Measurements from ENCODE around the gene FASTKD3.

FASTKD3 gene

GRCh38 chr5:7867260-7867659, 1.6 kb downstream of the FASTKD3 start:
- no peak for TF ChIP-seq SIN3A (IDR thresholded peaks at IDR 0.05; ENCODE audit: borderline replicate concordance, insufficient read depth, low read length)

- TF ChIP-seq POLR2AphosphoS5 (IDR thresholded peaks at IDR 0.05; ENCODE audit: low read depth, low read length): no peak
- no peak for TF ChIP-seq FOXP2 (optimal IDR thresholded peaks at IDR 0.05; ENCODE audit: borderline replicate concordance, extremely low read depth, extremely low read length, insufficient read depth)
- no peak for TF ChIP-seq SIN3A (IDR thresholded peaks at IDR 0.05; ENCODE audit: borderline replicate concordance, insufficient read depth, low read length)
- TF ChIP-seq TAF1 (IDR thresholded peaks at IDR 0.05; ENCODE audit: borderline replicate concordance, insufficient read depth, low read length): no peak
- TF ChIP-seq REST (IDR thresholded peaks at IDR 0.05; ENCODE audit: insufficient read depth in 1 of 2, low read depth in 2 of 2, low read length in 2 of 2): no peak
Measured at GRCh38 chr5:7866196-7866595, 2.6 kb downstream of the FASTKD3 start.

- no peak for TF ChIP-seq FOXP2 (optimal IDR thresholded peaks at IDR 0.05; ENCODE audit: borderline replicate concordance, extremely low read depth, extremely low read length, insufficient read depth)
- no peak for TF ChIP-seq REST (IDR thresholded peaks at IDR 0.05; ENCODE audit: insufficient read depth in 1 of 2, low read depth in 2 of 2, low read length in 2 of 2)
- no peak for TF ChIP-seq TAF1 (IDR thresholded peaks at IDR 0.05; ENCODE audit: borderline replicate concordance, insufficient read depth, low read length)
- TF ChIP-seq POLR2AphosphoS5 (IDR thresholded peaks at IDR 0.05; ENCODE audit: low read depth, low read length): no peak
- TF ChIP-seq SIN3A (IDR thresholded peaks at IDR 0.05; ENCODE audit: borderline replicate concordance, insufficient read depth, low read length): no peak
Measured at GRCh38 chr5:7857926-7858632, 10.8 kb downstream of the FASTKD3 start.

GRCh38 chr5:7857361-7857760, 11.5 kb downstream of the FASTKD3 start:
- TF ChIP-seq FOXP2 (optimal IDR thresholded peaks at IDR 0.05; ENCODE audit: borderline replicate concordance, extremely low read depth, extremely low read length, insufficient read depth) (no peak), POLR2AphosphoS5 (IDR thresholded peaks at IDR 0.05; ENCODE audit: low read depth, low read length) (no peak), REST (IDR thresholded peaks at IDR 0.05; ENCODE audit: insufficient read depth in 1 of 2, low read depth in 2 of 2, low read length in 2 of 2) (no peak), SIN3A (IDR thresholded peaks at IDR 0.05; ENCODE audit: borderline replicate concordance, insufficient read depth, low read length) (no peak), TAF1 (IDR thresholded peaks at IDR 0.05; ENCODE audit: borderline replicate concordance, insufficient read depth, low read length) (no peak)

GRCh38 chr5:7856855-7857254, 12.0 kb downstream of the FASTKD3 start:
- TF ChIP-seq REST (IDR thresholded peaks at IDR 0.05; ENCODE audit: insufficient read depth in 1 of 2, low read depth in 2 of 2, low read length in 2 of 2): no peak
- no peak for TF ChIP-seq SIN3A (IDR thresholded peaks at IDR 0.05; ENCODE audit: borderline replicate concordance, insufficient read depth, low read length)
- no peak for TF ChIP-seq TAF1 (IDR thresholded peaks at IDR 0.05; ENCODE audit: borderline replicate concordance, insufficient read depth, low read length)
- TF ChIP-seq POLR2AphosphoS5 (IDR thresholded peaks at IDR 0.05; ENCODE audit: low read depth, low read length): no peak
- no peak for TF ChIP-seq FOXP2 (optimal IDR thresholded peaks at IDR 0.05; ENCODE audit: borderline replicate concordance, extremely low read depth, extremely low read length, insufficient read depth)
